ENCODE measurements around the gene TTN. TPM values are rescaled to one million over a fixed set of nuclear protein-coding genes. Genes with fewer than 3 reads are reported as not detected.

TTN gene
- total RNA-seq, 1 experiment from 2014 or later: 0.05 TPM

DNA sequence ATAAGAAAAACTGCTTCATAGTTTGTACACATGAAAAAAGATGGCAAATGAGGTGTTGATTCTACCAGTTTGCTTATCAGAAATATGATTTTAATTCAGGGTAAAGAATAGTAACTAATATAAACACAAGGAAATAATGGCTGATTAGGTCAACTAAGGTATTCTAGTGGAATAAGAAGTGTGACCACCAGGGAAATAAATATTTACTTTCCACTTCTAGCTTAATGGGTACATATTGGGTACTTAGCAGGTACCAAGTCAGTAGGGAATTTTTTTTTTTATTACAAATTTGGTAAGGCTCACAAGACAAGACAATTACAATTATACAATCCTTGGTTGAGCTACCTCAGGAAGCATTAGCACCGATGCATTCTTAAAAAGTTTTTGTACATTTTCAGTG lies 191.3 kb downstream of the TTN start:
- H3K4me3 ChIP-seq (replicated peaks in 1 of 2; ENCODE audit: low read depth in 1 of 2, low read length in 2 of 2): no peak overlapping the region
- no TSS peak for BruUV-seq (replicated peaks)
- no peak overlapping the region for H3K4me2 ChIP-seq (ENCODE audit: low read length)
- H3K27me3 ChIP-seq (ENCODE audit: insufficient read depth, low read length): peaks cover 9% of the 10 kb centered on the region
- no peaks in the 10 kb centered on the region for H3K4me1 ChIP-seq (ENCODE audit: control insufficient read depth in 1 of 2, insufficient read depth in 2 of 2, low read length in 2 of 2)
- no peaks in the 10 kb centered on the region for H4K20me1 ChIP-seq (ENCODE audit: insufficient read depth)
- ATAC-seq (no peak), DNase-seq (ENCODE audit: low read depth, low spot score) (no peak)
- no peaks in the 10 kb centered on the region for H3K79me2 ChIP-seq (ENCODE audit: insufficient read depth, low read length)
- H3K9me3 ChIP-seq (ENCODE audit: control insufficient read depth in 1 of 2, insufficient read depth in 1 of 2, low read depth in 1 of 2, low read length in 2 of 2): no peaks in the 10 kb centered on the region
- no peaks in the 10 kb centered on the region for H3K9me2 ChIP-seq (ENCODE audit: insufficient read depth)
- intact Hi-C loops (cut with micrococcal nuclease): no loop called here
- POLR2A ChIA-PET: no interaction called here
- TF ChIP-seq SIN3A (IDR thresholded peaks at IDR 0.05; ENCODE audit: low read depth): no peak
- no peak for TF ChIP-seq SP1 (IDR thresholded peaks at IDR 0.05; ENCODE audit: low read depth)
- TF ChIP-seq EGR1 (IDR thresholded peaks at IDR 0.05; ENCODE audit: low read depth): no peak
- no peak for TF ChIP-seq RAD21 (IDR thresholded peaks at IDR 0.05; ENCODE audit: low read depth)
- no peak for TF ChIP-seq ELF1 (IDR thresholded peaks at IDR 0.05; ENCODE audit: borderline replicate concordance, low read depth)
- TF ChIP-seq, protein P1, sequence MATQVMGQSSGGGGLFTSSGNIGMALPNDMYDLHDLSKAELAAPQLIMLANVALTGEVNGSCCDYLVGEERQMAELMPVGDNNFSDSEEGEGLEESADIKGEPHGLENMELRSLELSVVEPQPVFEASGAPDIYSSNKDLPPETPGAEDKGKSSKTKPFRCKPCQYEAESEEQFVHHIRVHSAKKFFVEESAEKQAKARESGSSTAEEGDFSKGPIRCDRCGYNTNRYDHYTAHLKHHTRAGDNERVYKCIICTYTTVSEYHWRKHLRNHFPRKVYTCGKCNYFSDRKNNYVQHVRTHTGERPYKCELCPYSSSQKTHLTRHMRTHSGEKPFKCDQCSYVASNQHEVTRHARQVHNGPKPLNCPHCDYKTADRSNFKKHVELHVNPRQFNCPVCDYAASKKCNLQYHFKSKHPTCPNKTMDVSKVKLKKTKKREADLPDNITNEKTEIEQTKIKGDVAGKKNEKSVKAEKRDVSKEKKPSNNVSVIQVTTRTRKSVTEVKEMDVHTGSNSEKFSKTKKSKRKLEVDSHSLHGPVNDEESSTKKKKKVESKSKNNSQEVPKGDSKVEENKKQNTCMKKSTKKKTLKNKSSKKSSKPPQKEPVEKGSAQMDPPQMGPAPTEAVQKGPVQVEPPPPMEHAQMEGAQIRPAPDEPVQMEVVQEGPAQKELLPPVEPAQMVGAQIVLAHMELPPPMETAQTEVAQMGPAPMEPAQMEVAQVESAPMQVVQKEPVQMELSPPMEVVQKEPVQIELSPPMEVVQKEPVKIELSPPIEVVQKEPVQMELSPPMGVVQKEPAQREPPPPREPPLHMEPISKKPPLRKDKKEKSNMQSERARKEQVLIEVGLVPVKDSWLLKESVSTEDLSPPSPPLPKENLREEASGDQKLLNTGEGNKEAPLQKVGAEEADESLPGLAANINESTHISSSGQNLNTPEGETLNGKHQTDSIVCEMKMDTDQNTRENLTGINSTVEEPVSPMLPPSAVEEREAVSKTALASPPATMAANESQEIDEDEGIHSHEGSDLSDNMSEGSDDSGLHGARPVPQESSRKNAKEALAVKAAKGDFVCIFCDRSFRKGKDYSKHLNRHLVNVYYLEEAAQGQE (IDR thresholded peaks at IDR 0.05; ENCODE audit: low read depth): no peak
- TF ChIP-seq EZH2phosphoT487 (IDR thresholded peaks at IDR 0.05; ENCODE audit: borderline replicate concordance): no peak
- TF ChIP-seq YY1 (IDR thresholded peaks at IDR 0.05; ENCODE audit: extremely low read depth, insufficient replicate concordance, low read depth, low read length): no peak
- no peak for TF ChIP-seq JUND (IDR thresholded peaks at IDR 0.05)
- no peak for TF ChIP-seq CEBPB (IDR thresholded peaks at IDR 0.05; ENCODE audit: low read depth)
- no peak for TF ChIP-seq POLR2AphosphoS5 (IDR thresholded peaks at IDR 0.05; ENCODE audit: low read depth, low read length)
- TF ChIP-seq TCF7L2 (IDR thresholded peaks at IDR 0.05; ENCODE audit: borderline replicate concordance, extremely low read depth, insufficient read depth, insufficient read length): no peak
- no peak for TF ChIP-seq FOSL1 (IDR thresholded peaks at IDR 0.05; ENCODE audit: low read depth)
- TF ChIP-seq SRF (IDR thresholded peaks at IDR 0.05; ENCODE audit: low read depth): no peak
- TF ChIP-seq ZNF274 (IDR thresholded peaks at IDR 0.05; ENCODE audit: low read depth, low read length): no peak
- no peak for TF ChIP-seq CBX3 (IDR thresholded peaks at IDR 0.05; ENCODE audit: low read depth)
- no peak for TF ChIP-seq ZFX (IDR thresholded peaks at IDR 0.05)
- CTCF ChIA-PET: no interaction called here
- RAD21 ChIA-PET (ENCODE audit: low non-redundant PET in 1 of 2, low total read pairs in 2 of 2, uncharacterized antibody in 2 of 2, unreplicated experiment in 2 of 2): no interaction called here
- H2AFZ ChIP-seq (ENCODE audit: low read depth, low read length, poor library complexity, severe bottlenecking): no peak overlapping the region
- H3K9ac ChIP-seq (ENCODE audit: low read length): no peak overlapping the region
- no peaks in the 10 kb centered on the region; a peak in 1 of 4 replicates for H3K36me3 ChIP-seq (ENCODE audit: control insufficient read depth in 1 of 2, insufficient read depth in 2 of 2, low read length in 2 of 2)
- H3K27ac ChIP-seq (ENCODE audit: low read depth, low read length): no peak overlapping the region

Data from HCT116 (cell line).